ENCODE measurements around the gene PPFIBP2. TPM values are rescaled to one million over a fixed set of nuclear protein-coding genes. Genes with fewer than 3 reads are reported as not detected.

Gene PPFIBP2
- total and polyA plus RNA-seq, 2 of the 13 experiments (the other 11 are each of a cell fraction or from before 2014, with no cell fraction given), result 15.0 to 52.5 TPM

- no peak for TF ChIP-seq ZBTB4 (CRISPR knock-in tag; IDR thresholded peaks at IDR 0.05; ENCODE audit: borderline replicate concordance)
Observed at GRCh38 chr11:7591987-7592386, 78.2 kb downstream of the PPFIBP2 start (continued).

GRCh38 chr11:7592711-7593110 lies 78.9 kb downstream of the PPFIBP2 start:
- peaks cover 3% of the 10 kb centered on the region for H3K79me2 ChIP-seq (ENCODE audit: insufficient read depth, low read length)
- H3K4me2 ChIP-seq (ENCODE audit: low read depth, low read length), result no peak overlapping the region
- H3K9me3 ChIP-seq (ENCODE audit: low read length), result no peaks in the 10 kb centered on the region
- ChIA-PET POLR2A (no interaction called here), CTCF (ENCODE audit: low intra/inter-chr PET ratio, low total read pairs) (no interaction called here)
- H3K4me1 ChIP-seq (ENCODE audit: insufficient read depth, low read length), result no peaks in the 10 kb centered on the region
- H3K4me3 ChIP-seq (replicated peaks in 1 of 3; ENCODE audit: insufficient read depth in 1 of 3, low read depth in 2 of 3, low read length in 3 of 3), result no peak overlapping the region
- 100% methylated on average over 1 of the region's 3 CpGs for WGBS (ENCODE audit: low lambda C conversion rate)
- FAIRE-seq (no peak), ATAC-seq (no peak), DNase-seq (ENCODE audit: low spot score) (no peak)
- H4K20me1 ChIP-seq (ENCODE audit: insufficient read depth, low read length), result peaks cover 3% of the 10 kb centered on the region; the same call in 1 of the 2 replicates
- H3K27me3 ChIP-seq (ENCODE audit: control insufficient read depth in 1 of 2, insufficient read depth in 2 of 2, low read length in 2 of 2), result no peaks in the 10 kb centered on the region
- H3K36me3 ChIP-seq (replicated peaks in 1 of 2; ENCODE audit: control insufficient read depth in 1 of 2, insufficient read depth in 2 of 2, low read length in 2 of 2), result peaks cover 13 to 49% of the 10 kb centered on the region in 2 experiments
- intact Hi-C loops (cut with micrococcal nuclease; ENCODE audit: unreplicated experiment) (no loop called here), in situ Hi-C loops (cut with HindIII; ENCODE audit: extremely low pct_ligation_motif_present, low pct_unique_long_range_greater_than_20kb) (no loop called here)
- no peak overlapping the region for H3K27ac ChIP-seq (ENCODE audit: extremely low read length, insufficient read depth, low read length)
- H3K9ac ChIP-seq (ENCODE audit: insufficient read depth, low read depth, low read length), result no peak overlapping the region
- BruUV-seq (replicated peaks), result no TSS peak
- no peak overlapping the region for H2AFZ ChIP-seq (ENCODE audit: low read length)
- no peak for TF ChIP-seq ZFP1 (CRISPR knock-in tag; IDR thresholded peaks at IDR 0.05)
- TF ChIP-seq ZNF512 (CRISPR knock-in tag; IDR thresholded peaks at IDR 0.05), result no peak
- no peak for TF ChIP-seq TFDP1 (CRISPR knock-in tag; IDR thresholded peaks at IDR 0.05; ENCODE audit: borderline replicate concordance)
- no peak for TF ChIP-seq STAT6 (CRISPR knock-in tag; IDR thresholded peaks at IDR 0.05; ENCODE audit: borderline replicate concordance)
- no peak for TF ChIP-seq ZNF83 (CRISPR knock-in tag; IDR thresholded peaks at IDR 0.05; ENCODE audit: borderline replicate concordance)
- TF ChIP-seq MAFG (CRISPR knock-in tag; IDR thresholded peaks at IDR 0.05), result no peak
- TF ChIP-seq ATF1 (CRISPR knock-in tag; IDR thresholded peaks at IDR 0.05), result no peak
- no peak for TF ChIP-seq ZNF343 (CRISPR knock-in tag; IDR thresholded peaks at IDR 0.05)
- no peak for TF ChIP-seq FOXK2 (IDR thresholded peaks at IDR 0.05)
- no peak for TF ChIP-seq ZMYM2 (CRISPR knock-in tag; IDR thresholded peaks at IDR 0.05)
- TF ChIP-seq SALL2 (CRISPR knock-in tag; IDR thresholded peaks at IDR 0.05), result no peak
- no peak for TF ChIP-seq ZNF354B (CRISPR knock-in tag; IDR thresholded peaks at IDR 0.05)
- no peak for TF ChIP-seq ZNF556 (CRISPR knock-in tag; IDR thresholded peaks at IDR 0.05; ENCODE audit: borderline replicate concordance)
- no peak for TF ChIP-seq SNRNP70 (IDR thresholded peaks at IDR 0.05; ENCODE audit: low read depth, low read length)
- TF ChIP-seq HOXA7 (CRISPR knock-in tag; IDR thresholded peaks at IDR 0.05), result no peak
